Activated CD4-positive, alpha-beta T cell treated with anti-CD3 and anti-CD28 coated beads, Interleukin-2, amount 50 U/mL, for 4 hours (primary cell): ENCODE measurements around the gene POM121L2.

Experiments
- DNase-seq, 2 experiments: peaks; one replicate each; pipeline ENCODE4 v3.0.0-alpha.2; 2020

The POM121L2 gene

DNA sequence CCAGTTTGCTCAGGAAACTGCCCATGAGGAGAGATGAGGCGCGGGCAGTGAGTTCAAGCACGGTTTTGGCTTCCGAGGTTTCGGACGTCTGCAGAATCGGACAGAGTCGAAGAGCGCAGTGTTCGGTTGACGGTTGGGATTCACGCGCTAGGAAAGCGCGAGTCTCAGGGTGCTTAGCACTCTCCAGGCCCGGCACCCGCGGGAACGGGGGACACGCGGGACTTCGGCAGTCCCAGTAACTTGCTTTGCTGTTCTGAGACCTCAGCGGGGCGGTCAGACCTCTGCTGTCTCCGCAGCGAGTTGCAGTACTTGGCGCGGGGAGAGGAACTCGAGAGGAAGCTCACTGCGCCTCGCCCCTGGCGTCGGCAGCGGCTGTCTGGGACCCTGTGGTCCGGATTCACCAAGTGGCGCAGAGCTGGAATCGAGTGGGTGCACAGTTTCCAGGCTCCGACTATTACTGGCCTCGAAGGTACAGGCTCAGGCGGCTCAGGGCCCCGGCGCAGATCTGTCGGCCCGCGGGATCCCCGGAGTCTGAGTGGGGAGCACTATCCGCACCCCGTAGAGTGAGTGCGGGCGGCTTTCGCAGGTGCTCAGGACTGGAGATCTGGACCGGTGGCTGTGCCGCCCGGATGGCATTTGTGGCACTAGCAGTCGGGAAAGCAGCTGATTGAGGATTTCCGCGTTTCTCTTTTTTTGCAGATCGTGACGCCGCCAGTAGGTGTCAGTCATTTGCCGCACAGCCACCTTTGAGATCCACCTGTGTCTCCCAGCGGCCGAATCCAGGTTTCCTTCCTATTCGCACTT is at the start of gene POM121L2:
TSS of gene POM121L2 (minus strand) at position 128 of the 804 bp plus-strand sequence. CDS start at position 25, 103 bp downstream.
- peak; percentile 57 to 60 for DNase-seq

DNA sequence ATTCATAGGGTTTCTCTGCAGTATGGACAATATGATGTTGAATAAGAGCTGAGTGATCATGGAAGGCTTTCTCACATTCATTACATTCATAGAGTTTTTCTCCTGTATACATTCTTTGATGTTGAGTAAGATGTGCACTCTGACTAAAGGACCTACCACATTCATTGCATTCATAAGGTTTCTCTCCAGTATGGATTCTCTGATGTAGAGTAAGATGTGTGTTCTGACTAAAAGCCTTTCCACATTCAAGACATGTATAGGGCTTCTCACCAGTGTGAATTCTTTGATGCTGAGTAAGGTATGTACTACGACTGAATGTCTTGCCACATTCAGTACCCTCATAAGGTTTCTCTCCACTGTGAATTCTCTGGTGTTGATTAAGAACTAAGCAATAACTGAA is 47.2 kb upstream of the POM121L2 start:
- no peak for DNase-seq

- DNase-seq: no peak
Observed at GRCh38 chr6:27358786-27359185, 46.7 kb upstream of the POM121L2 start.

GRCh38 chr6:27352850-27353249 is 40.8 kb upstream of the POM121L2 start:
- no peak for DNase-seq

GRCh38 chr6:27334141-27334540 is 22.1 kb upstream of the POM121L2 start:
- no peak for DNase-seq

DNA sequence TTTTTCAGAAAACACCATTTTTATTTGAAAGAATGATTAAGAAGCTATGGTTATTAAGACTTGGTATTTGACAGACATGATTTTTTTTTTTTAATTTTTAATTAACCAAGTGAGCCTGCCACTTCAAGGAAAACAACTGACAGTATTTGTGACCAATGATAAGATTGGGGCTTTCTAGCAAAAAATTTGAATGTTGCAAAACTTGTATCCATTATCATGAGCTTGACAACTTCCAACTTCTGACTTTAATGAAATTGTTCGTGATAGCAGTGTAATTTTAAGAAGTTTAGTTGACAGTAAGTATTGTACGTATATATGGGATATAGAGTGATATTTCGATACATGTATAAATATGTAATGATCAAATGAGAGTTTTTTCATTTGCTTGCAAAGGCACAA is 21.6 kb upstream of the POM121L2 start:
- no peak for DNase-seq

GRCh38 chr6:27332692-27333641 is 20.9 kb upstream of the POM121L2 start:
- DNase-seq: peak in 1 of 2 experiments; percentile 22

DNA sequence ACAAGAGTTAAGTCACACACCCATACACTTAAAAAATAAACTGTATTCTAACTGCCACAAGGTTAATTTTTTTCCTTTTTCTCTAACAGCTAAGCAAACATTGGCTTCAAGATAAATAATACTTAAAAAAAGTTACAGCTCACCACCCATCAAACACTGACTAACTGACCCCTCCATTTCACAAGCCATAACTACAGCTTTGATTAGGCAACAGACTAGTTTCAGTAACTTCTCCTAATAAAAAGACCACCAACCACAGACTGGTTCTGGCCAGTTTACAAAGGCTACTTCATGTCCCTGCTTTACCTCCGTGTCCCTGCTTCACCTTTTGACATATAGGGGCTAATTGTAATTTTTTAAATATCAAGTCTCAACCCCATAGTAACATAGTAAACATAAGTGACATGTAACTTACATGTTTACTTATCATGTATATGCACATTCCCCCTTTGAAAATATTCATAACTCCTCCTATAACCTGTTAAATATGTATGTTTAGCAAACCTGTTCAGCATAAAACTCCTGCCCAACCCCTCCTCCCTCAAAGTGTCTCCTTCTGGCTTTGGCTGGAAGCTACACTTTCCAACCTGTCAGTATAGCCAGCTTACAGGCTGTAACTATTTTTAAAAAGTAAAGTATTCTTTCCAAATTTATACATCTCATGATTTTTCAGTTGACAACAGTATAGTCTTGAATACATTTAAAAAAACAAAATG is 15.1 kb upstream of the POM121L2 start:
- DNase-seq: no peak

GRCh38 chr6:27321901-27322300 is 9.8 kb upstream of the POM121L2 start:
- no peak for DNase-seq

DNA sequence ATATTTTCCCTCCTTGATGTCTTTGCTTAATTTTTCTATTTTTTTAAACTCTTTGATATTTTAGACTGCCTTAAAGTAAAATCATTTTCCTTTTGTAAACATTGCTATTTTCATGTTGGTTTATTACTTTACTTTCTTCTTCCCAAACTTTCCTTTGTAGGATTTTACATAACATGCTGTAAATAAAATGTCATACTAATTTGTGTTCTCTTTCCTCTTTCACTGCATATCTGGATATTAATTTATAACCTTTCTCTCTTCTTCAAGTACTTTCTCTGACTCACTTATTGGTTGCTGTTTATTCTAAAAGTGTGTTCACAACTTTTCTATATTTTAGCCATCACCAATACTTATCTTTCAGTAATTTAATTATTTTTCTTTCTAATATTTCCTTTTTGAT is 9.3 kb upstream of the POM121L2 start:
- DNase-seq: no peak

DNA sequence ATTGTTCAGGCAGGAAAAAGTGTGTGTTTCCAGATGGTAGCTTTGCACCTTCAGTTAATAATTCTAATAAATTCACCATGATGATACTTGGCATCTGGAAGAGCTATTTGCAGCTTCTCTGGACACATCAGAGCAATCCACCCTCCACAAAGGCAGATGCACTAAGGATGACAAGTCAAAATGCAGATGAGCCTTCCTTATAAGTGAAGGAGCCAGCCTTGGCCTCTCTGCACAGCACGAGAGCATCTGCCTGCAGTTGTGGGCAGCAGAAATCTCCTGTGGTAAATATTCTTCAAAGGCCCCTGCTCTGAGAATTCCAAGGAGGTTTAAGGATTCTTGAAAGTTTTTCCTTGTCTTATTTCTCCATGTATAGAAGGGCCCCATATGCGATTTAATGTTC is 6.9 kb upstream of the POM121L2 start:
- no peak for DNase-seq

DNA sequence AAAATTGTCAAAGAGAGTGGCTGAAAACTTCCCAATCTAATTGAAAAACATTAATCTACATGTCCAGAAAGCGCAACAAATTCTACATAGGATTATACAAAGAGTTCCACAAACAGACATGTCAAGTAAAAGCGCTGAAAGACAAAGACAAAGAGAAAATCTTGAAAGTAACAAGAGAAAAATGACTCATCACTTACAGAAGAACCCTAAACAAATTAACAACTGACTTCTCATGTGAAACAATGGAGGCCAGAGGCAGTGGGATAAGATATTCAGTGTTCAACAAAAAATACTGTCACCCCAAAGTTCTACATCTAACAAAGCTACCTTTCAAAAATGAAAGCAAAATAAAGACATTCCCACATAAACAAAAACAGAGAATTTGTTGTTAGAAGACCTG is 2.0 kb upstream of the POM121L2 start:
- no peak for DNase-seq

- DNase-seq: no peak
Observed at GRCh38 chr6:27312950-27313271, 838 bp upstream of the POM121L2 start.

- DNase-seq: no peak
Observed at GRCh38 chr6:27311806-27312145, 297 bp downstream of the POM121L2 start.

- no peak for DNase-seq
Observed at GRCh38 chr6:27303613-27304272, 8.3 kb downstream of the POM121L2 start.

DNA sequence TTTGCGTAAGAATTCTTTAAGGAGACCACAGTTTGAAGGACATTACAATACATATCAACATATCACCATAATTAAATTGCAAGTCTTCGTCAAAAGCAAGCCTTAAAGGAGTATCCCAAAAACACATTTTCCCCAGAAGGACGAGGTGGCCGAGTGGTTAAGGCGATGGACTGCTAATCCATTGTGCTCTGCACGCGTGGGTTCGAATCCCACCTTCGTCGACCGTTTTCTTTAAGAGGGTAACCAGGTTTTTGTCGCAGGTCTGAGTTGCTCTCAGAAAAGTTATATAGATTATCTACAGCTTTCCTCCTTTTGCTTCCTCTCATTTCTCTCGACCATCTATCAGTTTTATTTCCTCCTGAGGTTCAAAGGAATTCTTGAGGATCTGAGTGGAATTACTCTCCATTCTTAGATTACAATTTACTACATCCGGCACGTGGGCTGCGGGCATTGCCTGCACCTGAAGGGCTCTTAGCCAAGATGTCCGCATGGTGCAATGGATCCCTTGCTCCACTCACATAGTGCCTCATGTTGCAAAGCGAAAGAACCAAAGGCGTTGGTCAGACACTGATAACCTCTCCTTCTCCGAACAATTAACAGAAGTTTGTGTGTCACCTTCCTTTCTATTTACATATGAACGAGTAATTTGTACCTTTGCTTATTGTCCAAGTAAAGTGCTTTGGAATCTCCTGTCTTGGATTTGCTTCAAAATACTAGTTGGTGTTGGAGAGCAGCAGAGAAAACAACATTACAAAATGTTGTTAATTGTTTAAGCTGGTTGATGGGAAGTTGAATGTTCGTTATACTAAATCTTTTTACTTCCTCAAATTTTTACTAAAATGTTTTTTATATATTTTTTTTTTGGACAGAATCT is 14.0 kb downstream of the POM121L2 start:
- no peak for DNase-seq

DNA sequence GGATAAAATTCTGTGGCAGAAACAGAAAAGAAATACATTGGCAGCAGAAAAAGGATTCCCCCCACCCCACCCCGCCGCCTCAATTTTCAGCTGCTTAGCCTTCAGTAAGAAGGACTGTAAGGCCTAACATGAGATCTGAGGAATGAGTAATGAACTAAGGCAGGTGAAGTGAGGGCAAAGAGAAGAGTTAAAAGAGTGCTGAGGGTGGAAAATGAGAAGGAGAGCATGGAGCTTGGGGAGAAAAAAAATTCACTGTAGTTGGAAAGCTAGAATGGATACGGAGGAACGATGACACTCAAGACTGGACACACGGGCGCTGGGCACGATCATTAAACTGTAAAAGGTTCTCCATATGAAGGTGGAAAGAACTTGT is 14.6 kb downstream of the POM121L2 start:
- no peak for DNase-seq

DNA sequence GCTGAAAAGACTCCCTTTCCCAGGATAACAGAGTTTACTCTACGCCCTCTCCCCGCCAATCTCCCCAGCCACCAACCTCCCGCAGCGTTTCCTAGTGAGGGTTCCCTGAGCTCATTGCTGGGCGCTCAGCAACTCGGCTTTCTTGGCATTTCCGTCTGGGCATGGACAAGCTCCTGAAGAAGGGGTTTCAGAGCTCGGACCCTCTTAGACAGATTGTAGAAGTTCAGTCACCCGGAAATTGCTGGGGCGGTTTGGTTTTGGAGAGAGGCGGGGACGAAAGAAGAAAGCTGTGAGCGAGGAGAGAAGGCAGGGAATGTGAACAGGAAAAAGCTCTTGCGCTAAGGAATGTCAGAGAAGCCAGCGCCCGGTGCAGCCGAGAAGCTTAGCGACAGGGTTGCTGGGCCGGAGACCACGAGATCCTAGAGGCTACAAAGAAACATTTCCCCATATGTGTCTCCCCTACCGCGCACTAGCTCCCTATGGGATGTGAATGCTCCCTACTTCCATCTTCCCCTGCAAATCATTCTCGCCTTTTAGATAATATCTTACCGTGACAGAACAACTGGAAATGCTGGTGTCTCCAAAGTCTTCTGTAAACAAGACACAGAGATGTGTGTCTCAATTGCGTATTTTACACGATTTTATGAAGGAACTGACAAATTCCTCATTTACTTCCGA is 15.8 kb downstream of the POM121L2 start:
- no peak for DNase-seq

DNA sequence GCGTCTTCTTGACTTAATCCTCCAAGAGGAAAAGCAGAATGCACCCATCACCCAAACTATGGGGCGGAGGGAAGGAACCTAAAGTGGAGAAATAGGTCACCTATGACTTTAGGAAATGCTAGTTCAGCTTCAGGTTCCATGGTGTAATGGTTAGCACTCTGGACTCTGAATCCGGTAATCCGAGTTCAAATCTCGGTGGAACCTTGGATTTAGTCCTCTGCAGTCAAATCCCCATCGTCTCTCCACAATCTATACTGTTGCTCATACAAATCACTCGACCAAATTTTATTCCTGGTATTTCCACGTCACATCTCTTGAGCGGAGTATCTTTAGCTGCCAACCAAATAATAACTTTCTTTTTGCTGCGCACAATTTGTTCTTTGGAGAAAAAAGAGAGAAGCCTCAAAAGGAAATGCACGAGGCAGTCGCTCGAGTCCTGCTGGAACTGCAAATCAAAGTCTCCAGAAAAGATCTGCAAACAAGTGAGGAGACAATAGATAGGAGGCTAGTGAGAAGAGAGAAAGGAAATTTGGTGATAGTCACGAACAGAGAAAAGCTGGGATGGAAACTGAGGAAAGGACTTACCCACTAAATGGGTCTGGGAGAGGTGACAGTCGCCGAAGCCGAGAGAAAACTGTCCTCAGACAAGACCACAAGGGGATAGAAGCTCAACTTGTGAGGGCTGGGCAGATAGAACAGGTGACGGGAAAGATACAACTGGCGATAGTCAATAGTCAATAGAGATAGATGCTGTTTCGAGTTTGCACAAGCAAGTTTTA is 16.6 kb downstream of the POM121L2 start:
- no peak for DNase-seq

- no peak for DNase-seq
Observed at GRCh38 chr6:27294409-27294808, 17.7 kb downstream of the POM121L2 start.
